Neural cell (in vitro differentiated cells): ENCODE measurements around the gene STEAP4.

ENCODE experiments used
- EP300 ChIP-seq: fragments of 450-650 bp; conservative IDR thresholded peaks from 2 replicates; pipeline ENCODE4 v1.6.1; 2014; ENCODE audit warnings: antibody characterized with exemption, mild to moderate bottlenecking, moderate library complexity; ENCODE audit not compliant: poor library complexity, severe bottlenecking
- EZH2 ChIP-seq: fragments of 200-600, 300-800 bp; shearing (Covaris generic), sonication (generic); IDR thresholded peaks from 2 replicates; pipeline ENCODE4 v1.6.1; 2014; ENCODE audit warnings: antibody characterized with exemption, low read length, borderline replicate concordance, mild to moderate bottlenecking; ENCODE audit not compliant: insufficient read depth, poor library complexity, severe bottlenecking
- MXI1 ChIP-seq: fragments of 450-650 bp; conservative IDR thresholded peaks from 2 replicates; pipeline ENCODE4 v1.6.1; 2014; ENCODE audit warnings: antibody characterized with exemption, mild to moderate bottlenecking; ENCODE audit not compliant: poor library complexity, severe bottlenecking
- POLR2AphosphoS5 ChIP-seq: IDR thresholded peaks from 2 replicates; pipeline ENCODE4 v1.6.1; 2012
- RAD21 ChIP-seq: fragments of 450-650 bp; conservative IDR thresholded peaks from 2 replicates; pipeline ENCODE4 v1.6.1; 2014; ENCODE audit warnings: antibody characterized with exemption, mild to moderate bottlenecking, moderate library complexity
- SMC3 ChIP-seq: fragments of 450-650 bp; conservative IDR thresholded peaks from 2 replicates; pipeline ENCODE4 v1.6.1; 2014; ENCODE audit warnings: antibody characterized with exemption, mild to moderate bottlenecking, moderate library complexity; ENCODE audit not compliant: poor library complexity
- TAF1 ChIP-seq: IDR thresholded peaks from 2 replicates; pipeline ENCODE4 v1.6.1; 2012; ENCODE audit warnings: low read depth
- TF ChIP-seq, protein P1 (sequence below): fragments of 450-650 bp; IDR thresholded peaks from 2 replicates; pipeline ENCODE4 v1.5.1; 2014; ENCODE audit warnings: antibody characterized with exemption, mild to moderate bottlenecking, moderate library complexity; ENCODE audit not compliant: poor library complexity, severe bottlenecking

DNA sequence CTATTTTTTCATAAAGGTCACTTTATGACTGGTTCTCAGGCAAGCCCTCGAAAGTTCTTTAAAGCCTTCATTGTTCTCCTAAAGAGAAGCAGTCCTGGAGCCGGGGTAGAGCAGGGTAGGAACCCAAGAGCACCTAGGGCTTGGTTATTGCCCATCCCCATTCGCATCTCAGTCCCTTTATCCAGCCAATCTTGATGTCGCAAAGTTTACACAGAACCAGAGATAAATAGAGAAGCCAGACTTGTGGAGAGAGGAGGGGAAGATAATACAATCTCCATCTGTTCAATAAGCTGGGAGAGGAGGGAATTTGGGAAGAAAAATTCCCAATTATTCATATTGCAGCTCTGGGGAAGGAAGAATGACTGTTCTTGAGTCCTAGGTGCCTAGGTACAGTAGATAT lies 80.5 kb downstream of the STEAP4 start:
- TF ChIP-seq, protein P1, sequence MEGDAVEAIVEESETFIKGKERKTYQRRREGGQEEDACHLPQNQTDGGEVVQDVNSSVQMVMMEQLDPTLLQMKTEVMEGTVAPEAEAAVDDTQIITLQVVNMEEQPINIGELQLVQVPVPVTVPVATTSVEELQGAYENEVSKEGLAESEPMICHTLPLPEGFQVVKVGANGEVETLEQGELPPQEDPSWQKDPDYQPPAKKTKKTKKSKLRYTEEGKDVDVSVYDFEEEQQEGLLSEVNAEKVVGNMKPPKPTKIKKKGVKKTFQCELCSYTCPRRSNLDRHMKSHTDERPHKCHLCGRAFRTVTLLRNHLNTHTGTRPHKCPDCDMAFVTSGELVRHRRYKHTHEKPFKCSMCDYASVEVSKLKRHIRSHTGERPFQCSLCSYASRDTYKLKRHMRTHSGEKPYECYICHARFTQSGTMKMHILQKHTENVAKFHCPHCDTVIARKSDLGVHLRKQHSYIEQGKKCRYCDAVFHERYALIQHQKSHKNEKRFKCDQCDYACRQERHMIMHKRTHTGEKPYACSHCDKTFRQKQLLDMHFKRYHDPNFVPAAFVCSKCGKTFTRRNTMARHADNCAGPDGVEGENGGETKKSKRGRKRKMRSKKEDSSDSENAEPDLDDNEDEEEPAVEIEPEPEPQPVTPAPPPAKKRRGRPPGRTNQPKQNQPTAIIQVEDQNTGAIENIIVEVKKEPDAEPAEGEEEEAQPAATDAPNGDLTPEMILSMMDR: no peak
- TF ChIP-seq EZH2: no peak
- no peak for TF ChIP-seq POLR2AphosphoS5
- no peak for TF ChIP-seq RAD21
- no peak for TF ChIP-seq TAF1
- no peak for TF ChIP-seq EP300
- no peak for TF ChIP-seq MXI1
- TF ChIP-seq SMC3: no peak
